IPS-11a (cell line): ENCODE results near the gene HEXD.
"Not testable (repeated sequence)": the region's sequence is repeated elsewhere in the genome, so short reads cannot be mapped to it uniquely, and the experiment has no call there.

Experiments used
- H3K4me3 ChIP-seq: one replicate; pipeline ENCODE4 v1.5.1; 2013; ENCODE audit warnings: low read depth, low read length, control low read depth

Gene HEXD

GRCh38 chr17:82396601-82397435 is 21.3 kb upstream of the HEXD start:
- no peak overlapping the region for H3K4me3 ChIP-seq

- no peak overlapping the region for H3K4me3 ChIP-seq
Measured at GRCh38 chr17:82397449-82398335, 20.5 kb upstream of the HEXD start.

- H3K4me3 ChIP-seq = no peak overlapping the region
Measured at GRCh38 chr17:82399041-82399441, 19.1 kb upstream of the HEXD start.

GRCh38 chr17:82399601-82400101 is 18.5 kb upstream of the HEXD start:
- no peak overlapping the region for H3K4me3 ChIP-seq

GRCh38 chr17:82400206-82400605 is 17.9 kb upstream of the HEXD start:
- H3K4me3 ChIP-seq = no peak overlapping the region

- H3K4me3 ChIP-seq = no peak overlapping the region
Measured at GRCh38 chr17:82400830-82401229, 17.3 kb upstream of the HEXD start.

GRCh38 chr17:82402865-82403264 is 15.3 kb upstream of the HEXD start:
- H3K4me3 ChIP-seq = no peak overlapping the region

- no peak overlapping the region for H3K4me3 ChIP-seq
Measured at GRCh38 chr17:82403662-82404660, 14.2 kb upstream of the HEXD start.

- no peak overlapping the region for H3K4me3 ChIP-seq
Measured at GRCh38 chr17:82405051-82405450, 13.1 kb upstream of the HEXD start.

GRCh38 chr17:82406131-82406671 is 11.9 kb upstream of the HEXD start:
- no peak overlapping the region for H3K4me3 ChIP-seq

- no peak overlapping the region for H3K4me3 ChIP-seq
Measured at GRCh38 chr17:82407255-82407654, 10.9 kb upstream of the HEXD start.

GRCh38 chr17:82408288-82408937 is 9.7 kb upstream of the HEXD start:
- no peak overlapping the region for H3K4me3 ChIP-seq

GRCh38 chr17:82408938-82409318 is 9.2 kb upstream of the HEXD start:
- H3K4me3 ChIP-seq = no peak overlapping the region

GRCh38 chr17:82410014-82410716 is 8.0 kb upstream of the HEXD start:
- no peak overlapping the region for H3K4me3 ChIP-seq

GRCh38 chr17:82411396-82412053 is 6.6 kb upstream of the HEXD start:
- no peak overlapping the region for H3K4me3 ChIP-seq

GRCh38 chr17:82412081-82412480 is 6.1 kb upstream of the HEXD start:
- not testable (repeated sequence) for H3K4me3 ChIP-seq

GRCh38 chr17:82412535-82413520 is 5.3 kb upstream of the HEXD start:
- no peak overlapping the region for H3K4me3 ChIP-seq
